Neural cell (in vitro differentiated cells): ENCODE measurements around the gene PLEKHA1. TPM values are rescaled to one million over a fixed set of nuclear protein-coding genes. Genes with fewer than 3 reads are reported as not detected.

ENCODE experiments used
- H2AFZ ChIP-seq: fragments of 200-600, 300-800 bp; sonication (generic), shearing (Covaris generic); 2 replicates; pipeline ENCODE4 v1.6.0; 2014; ENCODE audit warnings: low read depth, mild to moderate bottlenecking, antibody characterized with exemption, low read length, moderate library complexity
- H3F3A ChIP-seq: fragments of 200-600 bp; shearing (Covaris generic); 2 replicates; pipeline ENCODE4 v1.6.1; 2016; ENCODE audit warnings: mild to moderate bottlenecking, moderate library complexity, mixed read lengths, antibody characterized with exemption, low read length; ENCODE audit not compliant: insufficient read depth, poor library complexity, severe bottlenecking
- H3K27ac ChIP-seq: fragments of 200-600, 300-800 bp; sonication (generic), shearing (Covaris generic); 2 replicates; pipeline ENCODE4 v1.5.1; 2014; ENCODE audit warnings: mild to moderate bottlenecking, low read length, moderate library complexity
- H3K27me3 ChIP-seq: fragments of 300-800, 200-600 bp; sonication (generic), shearing (Covaris generic); 2 replicates; pipeline ENCODE4 v1.6.0; 2014; ENCODE audit warnings: mild to moderate bottlenecking, low read depth, low read length, moderate library complexity; ENCODE audit not compliant: insufficient read depth
- H3K36me3 ChIP-seq: fragments of 300-800, 200-600 bp; sonication (generic), shearing (Covaris generic); 2 replicates; pipeline ENCODE4 v1.5.1; 2014; ENCODE audit warnings: mild to moderate bottlenecking, antibody characterized with exemption, low read length, moderate library complexity; ENCODE audit not compliant: insufficient read depth
- H3K4me2 ChIP-seq: fragments of 300-800, 200-600 bp; sonication (generic), shearing (Covaris generic); 2 replicates; pipeline ENCODE4 v1.6.0; 2014; ENCODE audit warnings: mild to moderate bottlenecking, low read length
- H3K4me3 ChIP-seq: fragments of 300-800, 200-600 bp; sonication (generic), shearing (Covaris generic); 2 replicates; pipeline ENCODE4 v1.5.1; 2014; ENCODE audit warnings: mild to moderate bottlenecking, low read length, moderate library complexity
- H3K79me2 ChIP-seq: fragments of 200-600 bp; shearing (Covaris generic); replicated peaks from 2 replicates; pipeline ENCODE4 v1.6.0; 2014; ENCODE audit warnings: mild to moderate bottlenecking, low read length, moderate library complexity; ENCODE audit not compliant: insufficient read depth
- H3K9ac ChIP-seq: fragments of 300-800, 200-600 bp; sonication (generic), shearing (Covaris generic); 2 replicates; pipeline ENCODE4 v1.6.1; 2016; ENCODE audit warnings: mild to moderate bottlenecking, low read length, mixed read lengths
- H3K9me2 ChIP-seq: fragments of 200-600 bp; shearing (Covaris generic); 2 replicates; pipeline ENCODE4 v1.6.1; 2016; ENCODE audit warnings: mild to moderate bottlenecking, low read length, mixed read lengths; ENCODE audit not compliant: insufficient read depth
- H3K9me3 ChIP-seq: fragments of 200-600, 300-800 bp; sonication (generic), shearing (Covaris generic); 2 replicates; pipeline ENCODE4 v1.6.1; 2016; ENCODE audit warnings: mild to moderate bottlenecking, mixed run types, low read length, moderate library complexity, mixed read lengths
- H4K20me1 ChIP-seq: fragments of 200-600 bp; shearing (Covaris generic); 2 replicates; pipeline ENCODE4 v1.6.1; 2016; ENCODE audit warnings: mild to moderate bottlenecking, mixed run types; ENCODE audit not compliant: insufficient read depth
- EP300 ChIP-seq: fragments of 450-650 bp; conservative IDR thresholded peaks from 2 replicates; pipeline ENCODE4 v1.6.1; 2014; ENCODE audit warnings: antibody characterized with exemption, mild to moderate bottlenecking, moderate library complexity; ENCODE audit not compliant: poor library complexity, severe bottlenecking
- EZH2 ChIP-seq: fragments of 200-600, 300-800 bp; shearing (Covaris generic), sonication (generic); IDR thresholded peaks from 2 replicates; pipeline ENCODE4 v1.6.1; 2014; ENCODE audit warnings: antibody characterized with exemption, low read length, borderline replicate concordance, mild to moderate bottlenecking; ENCODE audit not compliant: insufficient read depth, poor library complexity, severe bottlenecking
- MXI1 ChIP-seq: fragments of 450-650 bp; conservative IDR thresholded peaks from 2 replicates; pipeline ENCODE4 v1.6.1; 2014; ENCODE audit warnings: antibody characterized with exemption, mild to moderate bottlenecking; ENCODE audit not compliant: poor library complexity, severe bottlenecking
- POLR2AphosphoS5 ChIP-seq: IDR thresholded peaks from 2 replicates; pipeline ENCODE4 v1.6.1; 2012
- RAD21 ChIP-seq: fragments of 450-650 bp; conservative IDR thresholded peaks from 2 replicates; pipeline ENCODE4 v1.6.1; 2014; ENCODE audit warnings: antibody characterized with exemption, mild to moderate bottlenecking, moderate library complexity
- SMC3 ChIP-seq: fragments of 450-650 bp; conservative IDR thresholded peaks from 2 replicates; pipeline ENCODE4 v1.6.1; 2014; ENCODE audit warnings: antibody characterized with exemption, mild to moderate bottlenecking, moderate library complexity; ENCODE audit not compliant: poor library complexity
- TAF1 ChIP-seq: IDR thresholded peaks from 2 replicates; pipeline ENCODE4 v1.6.1; 2012; ENCODE audit warnings: low read depth
- polyA plus RNA-seq: library from polyadenylated mRNA; depleted of rRNA; stranded (reverse); fragments of >200 nt; gene quantifications from 2 replicates; pipeline ENCODE4 v1.2.3, GENCODE V29; 2014
- TF ChIP-seq, protein P1 (sequence below): fragments of 450-650 bp; IDR thresholded peaks from 2 replicates; pipeline ENCODE4 v1.5.1; 2014; ENCODE audit warnings: antibody characterized with exemption, mild to moderate bottlenecking, moderate library complexity; ENCODE audit not compliant: poor library complexity, severe bottlenecking
- TF ChIP-seq, protein P2 (sequence below): IDR thresholded peaks from 2 replicates; pipeline ENCODE4 v1.6.1; 2012; ENCODE audit warnings: borderline replicate concordance

Gene PLEKHA1
- polyA plus RNA-seq, 1 donor from 2014 or later, result 91.9 TPM

DNA sequence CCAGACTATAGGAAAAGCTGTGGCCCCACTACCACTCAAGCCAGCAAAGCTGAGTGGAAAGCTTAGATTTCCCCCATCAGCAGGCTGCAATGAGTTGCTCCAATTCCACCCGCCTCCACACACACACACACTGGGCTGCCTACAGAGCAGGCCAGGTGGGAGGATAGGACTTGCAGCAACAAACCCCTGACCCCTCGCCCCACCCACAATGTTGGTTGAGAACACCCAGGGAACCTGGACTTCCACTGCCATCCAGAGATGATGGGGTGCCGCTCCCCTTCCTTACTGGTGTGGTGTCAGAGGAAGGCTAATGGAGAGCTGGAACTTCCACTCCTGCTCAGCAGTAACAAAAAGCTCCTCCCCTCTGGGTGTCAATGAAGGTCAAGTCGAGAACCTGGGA lies 16.8 kb upstream of the PLEKHA1 start:
- Histone ChIP-seq H2AFZ (no peak overlapping the region), H3K27ac (no peak overlapping the region), H3K4me3 (no peak overlapping the region), H3K9ac (no peak overlapping the region), H3K4me2 (no peak overlapping the region), H3K9me3 (no peaks in the 10 kb centered on the region), H3F3A (no peaks in the 10 kb centered on the region), H3K36me3 (no peaks in the 10 kb centered on the region), H3K27me3 (no peaks in the 10 kb centered on the region), H3K79me2 (no peaks in the 10 kb centered on the region), H3K9me2 (no peaks in the 10 kb centered on the region), H4K20me1 (no peaks in the 10 kb centered on the region)
- TF ChIP-seq RAD21 (no peak), SMC3 (no peak), EP300 (no peak), EZH2 (no peak), POLR2AphosphoS5 (no peak), MXI1 (no peak), TAF1 (no peak)
- TF ChIP-seq, protein P1, sequence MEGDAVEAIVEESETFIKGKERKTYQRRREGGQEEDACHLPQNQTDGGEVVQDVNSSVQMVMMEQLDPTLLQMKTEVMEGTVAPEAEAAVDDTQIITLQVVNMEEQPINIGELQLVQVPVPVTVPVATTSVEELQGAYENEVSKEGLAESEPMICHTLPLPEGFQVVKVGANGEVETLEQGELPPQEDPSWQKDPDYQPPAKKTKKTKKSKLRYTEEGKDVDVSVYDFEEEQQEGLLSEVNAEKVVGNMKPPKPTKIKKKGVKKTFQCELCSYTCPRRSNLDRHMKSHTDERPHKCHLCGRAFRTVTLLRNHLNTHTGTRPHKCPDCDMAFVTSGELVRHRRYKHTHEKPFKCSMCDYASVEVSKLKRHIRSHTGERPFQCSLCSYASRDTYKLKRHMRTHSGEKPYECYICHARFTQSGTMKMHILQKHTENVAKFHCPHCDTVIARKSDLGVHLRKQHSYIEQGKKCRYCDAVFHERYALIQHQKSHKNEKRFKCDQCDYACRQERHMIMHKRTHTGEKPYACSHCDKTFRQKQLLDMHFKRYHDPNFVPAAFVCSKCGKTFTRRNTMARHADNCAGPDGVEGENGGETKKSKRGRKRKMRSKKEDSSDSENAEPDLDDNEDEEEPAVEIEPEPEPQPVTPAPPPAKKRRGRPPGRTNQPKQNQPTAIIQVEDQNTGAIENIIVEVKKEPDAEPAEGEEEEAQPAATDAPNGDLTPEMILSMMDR, result no peak
- TF ChIP-seq, protein P2, sequence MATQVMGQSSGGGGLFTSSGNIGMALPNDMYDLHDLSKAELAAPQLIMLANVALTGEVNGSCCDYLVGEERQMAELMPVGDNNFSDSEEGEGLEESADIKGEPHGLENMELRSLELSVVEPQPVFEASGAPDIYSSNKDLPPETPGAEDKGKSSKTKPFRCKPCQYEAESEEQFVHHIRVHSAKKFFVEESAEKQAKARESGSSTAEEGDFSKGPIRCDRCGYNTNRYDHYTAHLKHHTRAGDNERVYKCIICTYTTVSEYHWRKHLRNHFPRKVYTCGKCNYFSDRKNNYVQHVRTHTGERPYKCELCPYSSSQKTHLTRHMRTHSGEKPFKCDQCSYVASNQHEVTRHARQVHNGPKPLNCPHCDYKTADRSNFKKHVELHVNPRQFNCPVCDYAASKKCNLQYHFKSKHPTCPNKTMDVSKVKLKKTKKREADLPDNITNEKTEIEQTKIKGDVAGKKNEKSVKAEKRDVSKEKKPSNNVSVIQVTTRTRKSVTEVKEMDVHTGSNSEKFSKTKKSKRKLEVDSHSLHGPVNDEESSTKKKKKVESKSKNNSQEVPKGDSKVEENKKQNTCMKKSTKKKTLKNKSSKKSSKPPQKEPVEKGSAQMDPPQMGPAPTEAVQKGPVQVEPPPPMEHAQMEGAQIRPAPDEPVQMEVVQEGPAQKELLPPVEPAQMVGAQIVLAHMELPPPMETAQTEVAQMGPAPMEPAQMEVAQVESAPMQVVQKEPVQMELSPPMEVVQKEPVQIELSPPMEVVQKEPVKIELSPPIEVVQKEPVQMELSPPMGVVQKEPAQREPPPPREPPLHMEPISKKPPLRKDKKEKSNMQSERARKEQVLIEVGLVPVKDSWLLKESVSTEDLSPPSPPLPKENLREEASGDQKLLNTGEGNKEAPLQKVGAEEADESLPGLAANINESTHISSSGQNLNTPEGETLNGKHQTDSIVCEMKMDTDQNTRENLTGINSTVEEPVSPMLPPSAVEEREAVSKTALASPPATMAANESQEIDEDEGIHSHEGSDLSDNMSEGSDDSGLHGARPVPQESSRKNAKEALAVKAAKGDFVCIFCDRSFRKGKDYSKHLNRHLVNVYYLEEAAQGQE, result no peak

DNA sequence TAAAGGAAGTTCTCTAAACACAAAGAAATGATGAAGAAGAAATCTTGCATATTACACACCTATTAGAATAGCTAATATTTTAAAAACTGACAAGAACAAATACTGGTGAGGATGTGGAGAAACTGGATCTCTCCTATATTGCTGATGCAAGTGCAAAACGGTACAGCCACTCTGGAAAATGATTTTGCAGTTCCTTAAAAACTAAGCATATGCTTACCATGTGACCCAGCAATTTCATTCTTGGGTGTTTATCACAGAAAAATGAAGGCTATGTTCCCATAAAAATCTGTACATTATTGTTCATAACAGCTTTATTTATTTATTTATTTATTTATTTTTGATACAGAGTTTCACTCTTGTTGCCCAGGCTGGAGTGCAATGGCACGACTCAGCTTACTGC lies 14.9 kb upstream of the PLEKHA1 start:
- no peak overlapping the region for H3K4me2 ChIP-seq
- no peak overlapping the region for H3K9ac ChIP-seq
- H3K4me3 ChIP-seq, result no peak overlapping the region
- no peaks in the 10 kb centered on the region for H3K27me3 ChIP-seq
- TF ChIP-seq, protein P1, result no peak
- TF ChIP-seq EZH2 (no peak), SMC3 (no peak), RAD21 (no peak), EP300 (no peak), POLR2AphosphoS5 (no peak), TAF1 (no peak), MXI1 (no peak)
- TF ChIP-seq, protein P2, result no peak
- no peaks in the 10 kb centered on the region for H3K9me3 ChIP-seq
- H3K79me2 ChIP-seq, result no peaks in the 10 kb centered on the region
- H3F3A ChIP-seq, result no peaks in the 10 kb centered on the region
- no peaks in the 10 kb centered on the region for H4K20me1 ChIP-seq
- H2AFZ ChIP-seq, result no peak overlapping the region
- no peaks in the 10 kb centered on the region for H3K9me2 ChIP-seq
- no peak overlapping the region for H3K27ac ChIP-seq
- H3K36me3 ChIP-seq, result no peaks in the 10 kb centered on the region
